LNCAP (cell line): ENCODE results near the gene SDK2.

Experiments used
- CTCF ChIP-seq: fragments of 450-650 bp; IDR thresholded peaks from 2 replicates; pipeline ENCODE4 v1.5.1; 2017; ENCODE audit warnings: mild to moderate bottlenecking

SDK2 gene

GRCh38 chr17:73394512-73395450 is 249.5 kb downstream of the SDK2 start:
- TF ChIP-seq CTCF, result no peak

- TF ChIP-seq CTCF, result no peak
These were observed 250.3 kb downstream of the SDK2 start for GRCh38 chr17:73393962-73394361.

- no peak for TF ChIP-seq CTCF
These were observed 250.9 kb downstream of the SDK2 start for GRCh38 chr17:73393381-73393780.

GRCh38 chr17:73391331-73392265 is 252.6 kb downstream of the SDK2 start:
- no peak for TF ChIP-seq CTCF

GRCh38 chr17:73390851-73391250 is 253.4 kb downstream of the SDK2 start:
- TF ChIP-seq CTCF, result no peak

GRCh38 chr17:73390221-73390620 is 254.0 kb downstream of the SDK2 start:
- no peak for TF ChIP-seq CTCF

GRCh38 chr17:73389411-73389810 is 254.8 kb downstream of the SDK2 start:
- TF ChIP-seq CTCF, result no peak
